Measurements from ENCODE around the gene KRTAP4-3. TPM values are rescaled to one million over a fixed set of nuclear protein-coding genes. Genes with fewer than 3 reads are reported as not detected.
"Not testable (repeated sequence)": the region's sequence is repeated elsewhere in the genome, so short reads cannot be mapped to it uniquely, and the experiment has no call there.

The KRTAP4-3 gene
- total RNA-seq, 6 experiments from 2014 or later: not detected

DNA sequence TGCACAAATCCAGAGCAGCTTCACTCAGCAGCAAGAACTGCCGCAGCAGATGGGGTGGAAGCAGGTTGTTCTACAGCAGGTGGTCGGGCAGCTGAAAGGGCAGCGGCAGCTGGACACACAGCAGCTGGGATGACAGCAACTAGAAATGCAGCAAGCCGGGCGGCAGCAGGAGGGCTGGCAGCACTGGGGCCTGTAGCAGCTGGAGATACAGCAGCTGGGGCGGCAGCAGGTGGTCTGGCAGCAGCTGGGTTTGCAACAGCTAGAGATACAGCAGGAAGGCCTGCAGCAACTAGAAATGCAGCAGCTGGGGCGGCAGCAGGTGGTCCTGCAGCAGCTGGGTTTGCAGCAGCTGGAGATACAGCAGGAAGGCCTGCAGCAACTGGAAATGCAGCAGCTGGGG lies 460 bp downstream of the KRTAP4-3 start:
- H3K36me3 Mint-ChIP-seq (ENCODE audit: low read depth): no peaks in the 10 kb centered on the region
- no peak overlapping the region for H3K4me3 Mint-ChIP-seq
- DNase-seq: no peak
- TF ChIP-seq, protein P1, sequence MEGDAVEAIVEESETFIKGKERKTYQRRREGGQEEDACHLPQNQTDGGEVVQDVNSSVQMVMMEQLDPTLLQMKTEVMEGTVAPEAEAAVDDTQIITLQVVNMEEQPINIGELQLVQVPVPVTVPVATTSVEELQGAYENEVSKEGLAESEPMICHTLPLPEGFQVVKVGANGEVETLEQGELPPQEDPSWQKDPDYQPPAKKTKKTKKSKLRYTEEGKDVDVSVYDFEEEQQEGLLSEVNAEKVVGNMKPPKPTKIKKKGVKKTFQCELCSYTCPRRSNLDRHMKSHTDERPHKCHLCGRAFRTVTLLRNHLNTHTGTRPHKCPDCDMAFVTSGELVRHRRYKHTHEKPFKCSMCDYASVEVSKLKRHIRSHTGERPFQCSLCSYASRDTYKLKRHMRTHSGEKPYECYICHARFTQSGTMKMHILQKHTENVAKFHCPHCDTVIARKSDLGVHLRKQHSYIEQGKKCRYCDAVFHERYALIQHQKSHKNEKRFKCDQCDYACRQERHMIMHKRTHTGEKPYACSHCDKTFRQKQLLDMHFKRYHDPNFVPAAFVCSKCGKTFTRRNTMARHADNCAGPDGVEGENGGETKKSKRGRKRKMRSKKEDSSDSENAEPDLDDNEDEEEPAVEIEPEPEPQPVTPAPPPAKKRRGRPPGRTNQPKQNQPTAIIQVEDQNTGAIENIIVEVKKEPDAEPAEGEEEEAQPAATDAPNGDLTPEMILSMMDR (IDR thresholded peaks at IDR 0.05): no peak
- H3K27ac Mint-ChIP-seq: no peak overlapping the region
- H3K9me3 Mint-ChIP-seq: no peaks in the 10 kb centered on the region
- no peaks in the 10 kb centered on the region; the same call in 1 of the 2 replicates for H3K27me3 Mint-ChIP-seq (ENCODE audit: insufficient read depth)
- H3K4me1 Mint-ChIP-seq (ENCODE audit: low read depth): peaks cover 18% of the 10 kb centered on the region

DNA sequence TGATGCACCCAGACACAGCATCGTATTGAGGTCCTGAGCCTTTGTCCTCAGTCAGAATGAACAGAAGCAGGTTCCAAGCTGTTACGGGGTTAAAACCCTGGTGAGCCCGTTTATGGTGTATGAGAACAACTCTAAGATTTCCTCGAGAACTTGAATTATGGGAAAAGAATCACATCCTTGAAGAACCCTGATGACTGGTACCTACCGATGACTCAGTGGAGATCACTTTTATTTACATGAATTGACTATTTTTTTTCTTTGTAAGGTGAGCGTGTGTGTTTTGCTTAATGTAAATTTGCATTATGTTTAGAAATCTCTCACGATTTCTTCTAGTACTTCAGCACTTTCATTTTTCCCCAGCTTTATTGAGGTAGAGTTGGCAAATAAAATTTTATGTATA lies 4.2 kb downstream of the KRTAP4-3 start:
- Mint-ChIP-seq H3K4me1 (ENCODE audit: low read depth) (peaks cover 12% of the 10 kb centered on the region), H3K9me3 (no peaks in the 10 kb centered on the region), H3K27ac (no peak overlapping the region), H3K27me3 (ENCODE audit: insufficient read depth) (peaks cover 1% of the 10 kb centered on the region; the same call in 1 of the 2 replicates), H3K36me3 (ENCODE audit: low read depth) (no peaks in the 10 kb centered on the region), H3K4me3 (peak overlapping the region; percentile 12; the same call in 1 of the 2 replicates)
- no peak for DNase-seq
- TF ChIP-seq, protein P1 (IDR thresholded peaks at IDR 0.05): no peak

DNA sequence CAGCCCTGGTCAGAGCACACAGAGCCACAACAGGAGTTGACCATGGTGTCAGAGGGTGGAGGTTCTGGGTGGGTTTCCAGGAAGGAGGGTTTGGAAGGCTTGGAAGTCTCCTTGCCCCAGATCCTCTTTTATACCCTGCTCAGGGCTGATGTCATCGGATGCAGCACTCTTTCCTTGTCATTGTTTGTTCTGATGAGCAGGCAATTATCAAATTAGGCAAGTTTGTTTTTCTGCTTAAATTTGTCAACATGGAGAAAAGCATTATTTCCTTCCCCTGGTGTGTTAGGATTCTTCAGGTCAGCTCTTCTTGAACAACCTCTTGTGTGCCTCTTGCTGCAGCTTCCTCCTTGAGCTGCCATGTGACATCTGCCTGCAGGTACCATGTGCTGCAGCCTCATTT lies 7.4 kb downstream of the KRTAP4-3 start, which contains the start of gene KRTAP4-4:
Gene KRTAP4-4, minus strand, starts transcription at position 101 of the 400 bp plus-strand sequence. Its CDS starts 57 bp downstream, at position 44.
- no peak within 1 kb of the TSS for H3K27ac Mint-ChIP-seq
- DNase-seq: no peak
- peaks cover 14% of the 10 kb centered on the region for H3K4me1 Mint-ChIP-seq (ENCODE audit: low read depth)
- no peaks in the 10 kb centered on the region for H3K9me3 Mint-ChIP-seq
- TF ChIP-seq, protein P1 (IDR thresholded peaks at IDR 0.05): no peak
- no peak within 1 kb of the TSS for H3K4me3 Mint-ChIP-seq
- H3K27me3 Mint-ChIP-seq (ENCODE audit: insufficient read depth): peaks cover 3% of the 10 kb centered on the region
- H3K36me3 Mint-ChIP-seq (ENCODE audit: low read depth): no peaks in the 10 kb centered on the region

DNA sequence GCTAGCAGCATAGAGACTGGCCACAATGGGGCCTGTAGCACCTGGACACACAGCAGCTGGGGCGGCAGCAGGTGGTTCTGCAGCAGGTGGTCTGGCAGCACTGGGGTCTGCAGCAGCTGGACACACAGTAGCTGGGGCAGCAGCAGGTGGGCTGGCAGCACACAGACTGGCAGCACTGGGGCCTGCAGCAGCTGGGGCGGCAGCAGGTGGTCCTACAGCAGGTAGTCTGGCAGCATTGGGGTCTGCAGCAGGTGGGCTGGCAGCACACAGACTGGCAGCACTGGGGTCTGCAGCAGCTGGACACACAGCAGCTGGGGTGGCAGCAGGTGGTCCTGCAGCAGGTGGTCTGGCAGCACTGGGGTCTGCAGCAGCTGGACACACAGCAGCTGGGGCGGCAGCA lies 7.8 kb downstream of the KRTAP4-3 start:
- H3K4me1 Mint-ChIP-seq (ENCODE audit: low read depth): peaks cover 17% of the 10 kb centered on the region
- not testable (repeated sequence) for H3K4me3 Mint-ChIP-seq, DNase-seq

DNA sequence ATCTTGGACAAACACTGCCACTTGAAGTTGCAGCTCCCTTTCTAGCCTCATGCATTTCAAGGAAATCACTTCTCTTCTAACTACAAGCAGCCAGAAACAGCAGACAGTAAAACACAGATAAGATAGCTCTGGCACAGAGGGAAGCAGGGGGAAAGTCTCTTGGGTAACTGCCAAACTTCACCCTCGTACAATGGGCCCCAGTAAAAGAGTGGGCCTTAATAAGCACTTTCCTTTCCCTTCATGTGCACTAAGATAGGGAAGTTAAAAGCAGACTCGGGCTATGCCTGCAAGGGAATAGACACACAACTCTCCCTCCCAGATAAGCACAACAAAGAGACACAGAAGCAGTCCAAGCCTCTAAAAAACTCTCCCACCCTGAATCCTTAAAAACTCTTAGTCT lies 14.2 kb downstream of the KRTAP4-3 start:
- TF ChIP-seq, protein P1 (IDR thresholded peaks at IDR 0.05): no peak
- Mint-ChIP-seq H3K36me3 (ENCODE audit: low read depth) (no peaks in the 10 kb centered on the region), H3K4me3 (no peak overlapping the region), H3K27me3 (ENCODE audit: insufficient read depth) (peaks cover 2% of the 10 kb centered on the region), H3K27ac (no peak overlapping the region), H3K9me3 (no peaks in the 10 kb centered on the region), H3K4me1 (ENCODE audit: low read depth) (peaks cover 10% of the 10 kb centered on the region)
- DNase-seq: no peak

More for the DNA sequence above, 7.8 kb downstream of the KRTAP4-3 start:
- H3K27ac Mint-ChIP-seq; H3K36me3 Mint-ChIP-seq (ENCODE audit: low read depth); H3K9me3 Mint-ChIP-seq; H3K27me3 Mint-ChIP-seq (ENCODE audit: insufficient read depth): not testable (repeated sequence)

DNA sequence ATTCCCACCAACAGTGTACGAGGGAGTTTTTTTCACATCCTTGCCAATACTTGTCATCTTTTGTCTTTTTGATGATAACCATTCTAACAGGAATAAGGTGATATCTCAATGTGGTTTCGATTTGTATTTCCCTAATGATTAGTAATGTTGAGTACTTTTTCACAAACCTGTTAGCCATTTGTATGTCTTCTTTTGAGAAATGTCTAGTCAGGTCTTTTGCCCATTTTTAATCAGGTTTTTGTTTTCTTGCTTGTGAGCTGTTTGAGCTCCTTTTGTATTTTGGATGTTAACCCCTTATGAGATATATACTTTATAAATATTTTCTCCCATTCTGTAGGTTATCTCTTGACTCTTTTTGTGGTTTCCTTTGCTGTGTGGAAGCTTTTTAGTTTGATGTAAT lies 16.5 kb downstream of the KRTAP4-3 start:
- H3K4me3 Mint-ChIP-seq: no peak overlapping the region
- TF ChIP-seq, protein P1 (IDR thresholded peaks at IDR 0.05): no peak
- DNase-seq: no peak
- no peak overlapping the region for H3K27ac Mint-ChIP-seq
- peaks cover 12% of the 10 kb centered on the region for H3K4me1 Mint-ChIP-seq (ENCODE audit: low read depth)
- H3K27me3 Mint-ChIP-seq (ENCODE audit: insufficient read depth): no peaks in the 10 kb centered on the region
- no peaks in the 10 kb centered on the region for H3K9me3 Mint-ChIP-seq
- H3K36me3 Mint-ChIP-seq (ENCODE audit: low read depth): no peaks in the 10 kb centered on the region
